ENCODE data around the gene COX7A2.

COX7A2 gene

DNA sequence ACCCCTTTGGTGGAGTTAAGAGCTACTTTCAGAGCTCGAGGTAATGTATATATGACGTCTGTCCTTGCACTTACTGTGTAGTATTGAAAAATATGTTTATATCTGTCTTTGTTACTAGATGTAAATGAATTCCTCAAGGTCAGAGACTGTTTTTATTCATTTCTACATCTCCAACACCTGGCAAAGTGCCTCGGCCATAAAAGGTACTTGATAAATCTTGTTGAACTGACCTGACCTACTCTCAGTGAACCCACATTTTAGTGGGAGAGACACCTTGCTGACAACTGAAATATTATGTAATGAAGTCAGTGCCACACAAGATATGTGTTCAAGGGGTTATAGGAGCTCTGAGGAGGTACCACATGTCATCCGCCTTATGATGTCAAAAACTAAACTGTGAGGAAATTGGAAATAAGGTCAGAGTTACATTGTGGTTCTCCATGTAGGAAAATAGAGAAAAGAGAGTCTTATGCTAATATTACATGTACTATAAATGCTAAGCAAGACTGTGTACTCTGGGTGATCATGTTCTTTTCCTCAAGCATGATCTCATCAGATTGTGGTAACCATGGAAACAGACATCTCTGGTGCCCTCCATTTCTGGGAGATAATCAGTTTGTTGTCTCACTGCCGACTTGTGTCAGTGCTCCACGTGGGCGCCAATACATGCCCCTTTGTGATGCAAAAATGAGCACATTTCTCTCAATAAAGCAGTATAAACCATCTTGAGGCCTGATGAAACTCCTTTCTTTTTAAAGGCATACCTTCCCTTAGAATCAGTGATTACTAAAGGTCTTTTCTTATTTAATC, 46.7 kb upstream of the COX7A2 start:
- Histone ChIP-seq H3K36me3 (ENCODE audit: control insufficient read depth, insufficient read depth, low read length) (no peaks in the 10 kb centered on the region), H2AFZ (no peak overlapping the region), H3K4me2 (ENCODE audit: low read length) (no peak overlapping the region), H3K4me1 (peaks cover 4% of the 10 kb centered on the region), H3K9me3 (ENCODE audit: control insufficient read depth, low read length) (no peaks in the 10 kb centered on the region), H3K27ac (peak overlapping the region; percentile 8), H3K9ac (no peak overlapping the region), H3K4me3 (ENCODE audit: low read depth, low read length) (no peak overlapping the region), H3K27me3 (ENCODE audit: control insufficient read depth, insufficient read depth, low read length) (no peaks in the 10 kb centered on the region), H3K79me2 (no peaks in the 10 kb centered on the region)
- TF ChIP-seq CTCF (IDR thresholded peaks at IDR 0.05) = no peak

- H3K4me1 ChIP-seq = peaks cover 4% of the 10 kb centered on the region
- no peaks in the 10 kb centered on the region for H3K9me3 ChIP-seq (ENCODE audit: control insufficient read depth, low read length)
- no peak overlapping the region for H3K27ac ChIP-seq
- no peaks in the 10 kb centered on the region for H3K36me3 ChIP-seq (ENCODE audit: control insufficient read depth, insufficient read depth, low read length)
- TF ChIP-seq CTCF (IDR thresholded peaks at IDR 0.05) = no peak
- no peak overlapping the region for H3K4me3 ChIP-seq (ENCODE audit: low read depth, low read length)
- H3K27me3 ChIP-seq (ENCODE audit: control insufficient read depth, insufficient read depth, low read length) = no peaks in the 10 kb centered on the region
- H3K9ac ChIP-seq = no peak overlapping the region
- peaks cover 15% of the 10 kb centered on the region for H3K79me2 ChIP-seq
- no peak overlapping the region for H2AFZ ChIP-seq
- H3K4me2 ChIP-seq (ENCODE audit: low read length) = no peak overlapping the region
Observed at GRCh38 chr6:75288023-75288422, 44.4 kb upstream of the COX7A2 start.

GRCh38 chr6:75287424-75287823, 43.8 kb upstream of the COX7A2 start:
- H3K4me3 ChIP-seq (ENCODE audit: low read depth, low read length) = no peak overlapping the region
- H3K79me2 ChIP-seq = peaks cover 21% of the 10 kb centered on the region
- H3K9ac ChIP-seq = no peak overlapping the region
- H3K27me3 ChIP-seq (ENCODE audit: control insufficient read depth, insufficient read depth, low read length) = no peaks in the 10 kb centered on the region
- no peaks in the 10 kb centered on the region for H3K36me3 ChIP-seq (ENCODE audit: control insufficient read depth, insufficient read depth, low read length)
- no peak overlapping the region for H3K4me2 ChIP-seq (ENCODE audit: low read length)
- no peak overlapping the region for H3K27ac ChIP-seq
- H3K4me1 ChIP-seq = peaks cover 8% of the 10 kb centered on the region
- no peak overlapping the region for H2AFZ ChIP-seq
- no peaks in the 10 kb centered on the region for H3K9me3 ChIP-seq (ENCODE audit: control insufficient read depth, low read length)
- no peak for TF ChIP-seq CTCF (IDR thresholded peaks at IDR 0.05)

- Histone ChIP-seq H3K27ac (no peak overlapping the region), H3K4me1 (peaks cover 8% of the 10 kb centered on the region)
Observed at GRCh38 chr6:75286955-75287354, 43.4 kb upstream of the COX7A2 start.

More at GRCh38 chr6:75286955-75287354, 43.4 kb upstream of the COX7A2 start:
- H3K4me2 ChIP-seq (ENCODE audit: low read length) = no peak overlapping the region
- H3K36me3 ChIP-seq (ENCODE audit: control insufficient read depth, insufficient read depth, low read length) = no peaks in the 10 kb centered on the region
- H3K9me3 ChIP-seq (ENCODE audit: control insufficient read depth, low read length) = no peaks in the 10 kb centered on the region
- H3K4me3 ChIP-seq (ENCODE audit: low read depth, low read length) = no peak overlapping the region
- peaks cover 21% of the 10 kb centered on the region for H3K79me2 ChIP-seq
- H2AFZ ChIP-seq = no peak overlapping the region
- H3K27me3 ChIP-seq (ENCODE audit: control insufficient read depth, insufficient read depth, low read length) = no peaks in the 10 kb centered on the region
- no peak overlapping the region for H3K9ac ChIP-seq
- no peak for TF ChIP-seq CTCF (IDR thresholded peaks at IDR 0.05)
